K562 (cell line): ENCODE results near the gene SPAG7. TPM values are rescaled to one million over a fixed set of nuclear protein-coding genes. Genes with fewer than 3 reads are reported as not detected.

Experiments used
- CBFA2T2 ChIP-seq: fragments of 450-650 bp; conservative IDR thresholded peaks from 2 replicates; pipeline ENCODE4 v1.6.1; 2017; ENCODE audit warnings: mild to moderate bottlenecking
- FOSL1 ChIP-seq: fragments of 200-800 bp; sonication (Bioruptor generic); conservative IDR thresholded peaks from 2 replicates; pipeline ENCODE4 v1.6.1; 2016; ENCODE audit warnings: missing genetic modification characterization, missing compliant biosample characterization
- NFATC3 ChIP-seq: fragments of 450-650 bp; IDR thresholded peaks from 2 replicates; pipeline ENCODE4 v1.6.1; 2017; ENCODE audit warnings: mild to moderate bottlenecking
- SMAD4 ChIP-seq: fragments of 250-450 bp; sonication (Bioruptor Pico); conservative IDR thresholded peaks from 2 replicates; pipeline ENCODE4 v1.8.0; 2021; ENCODE audit warnings: inconsistent platforms, mild to moderate bottlenecking, moderate library complexity
- ZNF133 ChIP-seq: fragments of 250-450 bp; sonication (Bioruptor Pico); IDR thresholded peaks from 2 replicates; pipeline ENCODE4 v1.4.0; 2020; ENCODE audit warnings: mild to moderate bottlenecking
- ZNF766 ChIP-seq: fragments of 200-800 bp; sonication (Bioruptor generic); conservative IDR thresholded peaks from 2 replicates; pipeline ENCODE4 v1.6.1; 2016; ENCODE audit warnings: missing genetic modification characterization, missing compliant biosample characterization
- polyA plus RNA-seq, 8 experiments: library from polyadenylated mRNA; depleted of rRNA in 4 of 8; stranded (reverse) in 5 of 8; unstranded in 3 of 8; fragments of >200 nt; fragmentation: Nextera tagmentation in 2 of 8; fragmentation: Illumina TruSeq in 1 of 8; extraction: Ambion mirVana in 2 of 8; extraction: Trizol in 1 of 8; gene quantifications; 2 replicates each; pipeline versions ENCODE4 v1.2.1 to v1.2.3, GENCODE V29; 2011 to 2014; ENCODE audit warnings: inconsistent platforms in 1 of 8, missing spikeins in 1 of 8
- total RNA-seq, 7 experiments: library from RNA; depleted of rRNA in 6 of 7; stranded (reverse); fragments of >200 nt in 6 of 7; fragmentation: Illumina TruSeq in 2 of 7; extraction: Trizol in 2 of 7; gene quantifications; 2 replicates each; pipeline versions ENCODE4 v1.2.1 to v1.2.3, GENCODE V29; 2011 to 2021; ENCODE audit warnings: low replicate concordance in 1 of 7
- TF ChIP-seq, protein P1 (sequence below): fragments of 450-650 bp; IDR thresholded peaks from 2 replicates; pipeline ENCODE4 v1.6.1; 2016; ENCODE audit warnings: mild to moderate bottlenecking, moderate library complexity
- TF ChIP-seq, protein P2 (sequence below), 2 experiments: fragments of 450-650 bp; IDR thresholded peaks; 2 replicates each; pipeline ENCODE4 v1.6.1; 2016
- TF ChIP-seq, protein P3 (sequence below): fragments of 450-650 bp; formaldehyde crosslinking; IDR thresholded peaks from 2 replicates; pipeline ENCODE4 v1.4.0; 2022; ENCODE audit warnings: mild to moderate bottlenecking, moderate library complexity
- TF ChIP-seq, protein P4 (sequence below): fragments of 450-650 bp; IDR thresholded peaks from 2 replicates; pipeline ENCODE4 v1.6.1; 2016; ENCODE audit warnings: missing biosample characterization, missing genetic modification characterization
- TF ChIP-seq, protein P5 (sequence below): fragments of 450-650 bp; IDR thresholded peaks from 2 replicates; pipeline ENCODE4 v1.6.1; 2014; ENCODE audit warnings: low read depth, mild to moderate bottlenecking, moderate library complexity, borderline replicate concordance

The SPAG7 gene
- total and polyA plus RNA-seq, 9 of the 15 experiments (the other 6 are each of a cell fraction or from before 2014, with no cell fraction given): 5.6 to 53.5 (median 36.3) TPM

DNA sequence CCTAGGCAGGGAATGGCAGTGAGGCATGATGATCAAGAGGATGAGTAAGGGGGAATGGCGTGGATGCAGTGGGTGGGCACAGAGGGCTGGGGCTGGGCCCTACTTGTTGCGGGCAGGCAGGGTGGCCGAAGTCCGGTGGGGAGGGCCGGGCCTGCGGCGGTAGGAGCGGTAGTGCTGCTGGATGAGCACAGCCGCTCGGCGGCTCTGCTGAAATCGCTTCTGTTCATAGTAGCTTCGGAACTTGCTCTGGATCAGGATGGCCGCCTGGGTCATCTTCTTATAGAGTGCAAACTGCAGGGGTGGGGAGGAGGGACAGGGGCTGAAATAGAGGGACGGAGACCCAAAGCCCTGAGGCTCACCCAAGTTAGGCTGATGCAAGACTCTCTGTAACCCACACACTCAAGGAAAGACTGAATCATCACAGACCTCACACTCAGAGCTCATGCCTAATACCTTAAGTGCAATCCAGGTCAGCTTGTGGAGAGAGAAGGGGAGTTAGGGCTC is 1.5 kb upstream of the SPAG7 start (continued):
- TF ChIP-seq, protein P1, sequence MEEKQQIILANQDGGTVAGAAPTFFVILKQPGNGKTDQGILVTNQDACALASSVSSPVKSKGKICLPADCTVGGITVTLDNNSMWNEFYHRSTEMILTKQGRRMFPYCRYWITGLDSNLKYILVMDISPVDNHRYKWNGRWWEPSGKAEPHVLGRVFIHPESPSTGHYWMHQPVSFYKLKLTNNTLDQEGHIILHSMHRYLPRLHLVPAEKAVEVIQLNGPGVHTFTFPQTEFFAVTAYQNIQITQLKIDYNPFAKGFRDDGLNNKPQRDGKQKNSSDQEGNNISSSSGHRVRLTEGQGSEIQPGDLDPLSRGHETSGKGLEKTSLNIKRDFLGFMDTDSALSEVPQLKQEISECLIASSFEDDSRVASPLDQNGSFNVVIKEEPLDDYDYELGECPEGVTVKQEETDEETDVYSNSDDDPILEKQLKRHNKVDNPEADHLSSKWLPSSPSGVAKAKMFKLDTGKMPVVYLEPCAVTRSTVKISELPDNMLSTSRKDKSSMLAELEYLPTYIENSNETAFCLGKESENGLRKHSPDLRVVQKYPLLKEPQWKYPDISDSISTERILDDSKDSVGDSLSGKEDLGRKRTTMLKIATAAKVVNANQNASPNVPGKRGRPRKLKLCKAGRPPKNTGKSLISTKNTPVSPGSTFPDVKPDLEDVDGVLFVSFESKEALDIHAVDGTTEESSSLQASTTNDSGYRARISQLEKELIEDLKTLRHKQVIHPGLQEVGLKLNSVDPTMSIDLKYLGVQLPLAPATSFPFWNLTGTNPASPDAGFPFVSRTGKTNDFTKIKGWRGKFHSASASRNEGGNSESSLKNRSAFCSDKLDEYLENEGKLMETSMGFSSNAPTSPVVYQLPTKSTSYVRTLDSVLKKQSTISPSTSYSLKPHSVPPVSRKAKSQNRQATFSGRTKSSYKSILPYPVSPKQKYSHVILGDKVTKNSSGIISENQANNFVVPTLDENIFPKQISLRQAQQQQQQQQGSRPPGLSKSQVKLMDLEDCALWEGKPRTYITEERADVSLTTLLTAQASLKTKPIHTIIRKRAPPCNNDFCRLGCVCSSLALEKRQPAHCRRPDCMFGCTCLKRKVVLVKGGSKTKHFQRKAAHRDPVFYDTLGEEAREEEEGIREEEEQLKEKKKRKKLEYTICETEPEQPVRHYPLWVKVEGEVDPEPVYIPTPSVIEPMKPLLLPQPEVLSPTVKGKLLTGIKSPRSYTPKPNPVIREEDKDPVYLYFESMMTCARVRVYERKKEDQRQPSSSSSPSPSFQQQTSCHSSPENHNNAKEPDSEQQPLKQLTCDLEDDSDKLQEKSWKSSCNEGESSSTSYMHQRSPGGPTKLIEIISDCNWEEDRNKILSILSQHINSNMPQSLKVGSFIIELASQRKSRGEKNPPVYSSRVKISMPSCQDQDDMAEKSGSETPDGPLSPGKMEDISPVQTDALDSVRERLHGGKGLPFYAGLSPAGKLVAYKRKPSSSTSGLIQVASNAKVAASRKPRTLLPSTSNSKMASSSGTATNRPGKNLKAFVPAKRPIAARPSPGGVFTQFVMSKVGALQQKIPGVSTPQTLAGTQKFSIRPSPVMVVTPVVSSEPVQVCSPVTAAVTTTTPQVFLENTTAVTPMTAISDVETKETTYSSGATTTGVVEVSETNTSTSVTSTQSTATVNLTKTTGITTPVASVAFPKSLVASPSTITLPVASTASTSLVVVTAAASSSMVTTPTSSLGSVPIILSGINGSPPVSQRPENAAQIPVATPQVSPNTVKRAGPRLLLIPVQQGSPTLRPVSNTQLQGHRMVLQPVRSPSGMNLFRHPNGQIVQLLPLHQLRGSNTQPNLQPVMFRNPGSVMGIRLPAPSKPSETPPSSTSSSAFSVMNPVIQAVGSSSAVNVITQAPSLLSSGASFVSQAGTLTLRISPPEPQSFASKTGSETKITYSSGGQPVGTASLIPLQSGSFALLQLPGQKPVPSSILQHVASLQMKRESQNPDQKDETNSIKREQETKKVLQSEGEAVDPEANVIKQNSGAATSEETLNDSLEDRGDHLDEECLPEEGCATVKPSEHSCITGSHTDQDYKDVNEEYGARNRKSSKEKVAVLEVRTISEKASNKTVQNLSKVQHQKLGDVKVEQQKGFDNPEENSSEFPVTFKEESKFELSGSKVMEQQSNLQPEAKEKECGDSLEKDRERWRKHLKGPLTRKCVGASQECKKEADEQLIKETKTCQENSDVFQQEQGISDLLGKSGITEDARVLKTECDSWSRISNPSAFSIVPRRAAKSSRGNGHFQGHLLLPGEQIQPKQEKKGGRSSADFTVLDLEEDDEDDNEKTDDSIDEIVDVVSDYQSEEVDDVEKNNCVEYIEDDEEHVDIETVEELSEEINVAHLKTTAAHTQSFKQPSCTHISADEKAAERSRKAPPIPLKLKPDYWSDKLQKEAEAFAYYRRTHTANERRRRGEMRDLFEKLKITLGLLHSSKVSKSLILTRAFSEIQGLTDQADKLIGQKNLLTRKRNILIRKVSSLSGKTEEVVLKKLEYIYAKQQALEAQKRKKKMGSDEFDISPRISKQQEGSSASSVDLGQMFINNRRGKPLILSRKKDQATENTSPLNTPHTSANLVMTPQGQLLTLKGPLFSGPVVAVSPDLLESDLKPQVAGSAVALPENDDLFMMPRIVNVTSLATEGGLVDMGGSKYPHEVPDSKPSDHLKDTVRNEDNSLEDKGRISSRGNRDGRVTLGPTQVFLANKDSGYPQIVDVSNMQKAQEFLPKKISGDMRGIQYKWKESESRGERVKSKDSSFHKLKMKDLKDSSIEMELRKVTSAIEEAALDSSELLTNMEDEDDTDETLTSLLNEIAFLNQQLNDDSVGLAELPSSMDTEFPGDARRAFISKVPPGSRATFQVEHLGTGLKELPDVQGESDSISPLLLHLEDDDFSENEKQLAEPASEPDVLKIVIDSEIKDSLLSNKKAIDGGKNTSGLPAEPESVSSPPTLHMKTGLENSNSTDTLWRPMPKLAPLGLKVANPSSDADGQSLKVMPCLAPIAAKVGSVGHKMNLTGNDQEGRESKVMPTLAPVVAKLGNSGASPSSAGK: peak; percentile 21; the same call in 1 of the 2 replicates
- peak; percentile 86 for TF ChIP-seq NFATC3
- peak; percentile 66; the same call in 1 of the 2 replicates for TF ChIP-seq SMAD4 (CRISPR knock-in tag)
- TF ChIP-seq, protein P2, sequence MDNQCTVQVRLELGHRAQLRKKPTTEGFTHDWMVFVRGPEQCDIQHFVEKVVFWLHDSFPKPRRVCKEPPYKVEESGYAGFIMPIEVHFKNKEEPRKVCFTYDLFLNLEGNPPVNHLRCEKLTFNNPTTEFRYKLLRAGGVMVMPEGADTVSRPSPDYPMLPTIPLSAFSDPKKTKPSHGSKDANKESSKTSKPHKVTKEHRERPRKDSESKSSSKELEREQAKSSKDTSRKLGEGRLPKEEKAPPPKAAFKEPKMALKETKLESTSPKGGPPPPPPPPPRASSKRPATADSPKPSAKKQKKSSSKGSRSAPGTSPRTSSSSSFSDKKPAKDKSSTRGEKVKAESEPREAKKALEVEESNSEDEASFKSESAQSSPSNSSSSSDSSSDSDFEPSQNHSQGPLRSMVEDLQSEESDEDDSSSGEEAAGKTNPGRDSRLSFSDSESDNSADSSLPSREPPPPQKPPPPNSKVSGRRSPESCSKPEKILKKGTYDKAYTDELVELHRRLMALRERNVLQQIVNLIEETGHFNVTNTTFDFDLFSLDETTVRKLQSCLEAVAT (IDR thresholded peaks at IDR 0.05): peak in 1 of 2 experiments; percentile 67; a peak in 1 of 4 replicates
- TF ChIP-seq CBFA2T2: no peak
- peak; percentile 57; the same call in 1 of the 2 replicates for TF ChIP-seq ZNF766 (CRISPR knock-in tag)
- no peak for TF ChIP-seq ZNF133
- TF ChIP-seq, protein P3, sequence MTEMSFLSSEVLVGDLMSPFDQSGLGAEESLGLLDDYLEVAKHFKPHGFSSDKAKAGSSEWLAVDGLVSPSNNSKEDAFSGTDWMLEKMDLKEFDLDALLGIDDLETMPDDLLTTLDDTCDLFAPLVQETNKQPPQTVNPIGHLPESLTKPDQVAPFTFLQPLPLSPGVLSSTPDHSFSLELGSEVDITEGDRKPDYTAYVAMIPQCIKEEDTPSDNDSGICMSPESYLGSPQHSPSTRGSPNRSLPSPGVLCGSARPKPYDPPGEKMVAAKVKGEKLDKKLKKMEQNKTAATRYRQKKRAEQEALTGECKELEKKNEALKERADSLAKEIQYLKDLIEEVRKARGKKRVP (CRISPR knock-in tag): peak; percentile 92
- TF ChIP-seq, protein P4, sequence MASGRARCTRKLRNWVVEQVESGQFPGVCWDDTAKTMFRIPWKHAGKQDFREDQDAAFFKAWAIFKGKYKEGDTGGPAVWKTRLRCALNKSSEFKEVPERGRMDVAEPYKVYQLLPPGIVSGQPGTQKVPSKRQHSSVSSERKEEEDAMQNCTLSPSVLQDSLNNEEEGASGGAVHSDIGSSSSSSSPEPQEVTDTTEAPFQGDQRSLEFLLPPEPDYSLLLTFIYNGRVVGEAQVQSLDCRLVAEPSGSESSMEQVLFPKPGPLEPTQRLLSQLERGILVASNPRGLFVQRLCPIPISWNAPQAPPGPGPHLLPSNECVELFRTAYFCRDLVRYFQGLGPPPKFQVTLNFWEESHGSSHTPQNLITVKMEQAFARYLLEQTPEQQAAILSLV (tag): peak; percentile 56
- peak; percentile 96 for TF ChIP-seq FOSL1
- TF ChIP-seq, protein P5, sequence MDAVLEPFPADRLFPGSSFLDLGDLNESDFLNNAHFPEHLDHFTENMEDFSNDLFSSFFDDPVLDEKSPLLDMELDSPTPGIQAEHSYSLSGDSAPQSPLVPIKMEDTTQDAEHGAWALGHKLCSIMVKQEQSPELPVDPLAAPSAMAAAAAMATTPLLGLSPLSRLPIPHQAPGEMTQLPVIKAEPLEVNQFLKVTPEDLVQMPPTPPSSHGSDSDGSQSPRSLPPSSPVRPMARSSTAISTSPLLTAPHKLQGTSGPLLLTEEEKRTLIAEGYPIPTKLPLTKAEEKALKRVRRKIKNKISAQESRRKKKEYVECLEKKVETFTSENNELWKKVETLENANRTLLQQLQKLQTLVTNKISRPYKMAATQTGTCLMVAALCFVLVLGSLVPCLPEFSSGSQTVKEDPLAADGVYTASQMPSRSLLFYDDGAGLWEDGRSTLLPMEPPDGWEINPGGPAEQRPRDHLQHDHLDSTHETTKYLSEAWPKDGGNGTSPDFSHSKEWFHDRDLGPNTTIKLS: no peak
